ENCODE measurements around the gene ADGRA3.

The ADGRA3 gene

GRCh38 chr4:22504922-22505321, 10.9 kb downstream of the ADGRA3 start:
- no peak for DNase-seq

GRCh38 chr4:22504447-22504846, 11.4 kb downstream of the ADGRA3 start:
- no peak for DNase-seq

- no peak for DNase-seq
Measured at GRCh38 chr4:22502895-22503814, 12.7 kb downstream of the ADGRA3 start.

GRCh38 chr4:22501715-22502095, 14.2 kb downstream of the ADGRA3 start:
- DNase-seq, result no peak

- DNase-seq, result no peak
Measured at GRCh38 chr4:22500831-22501714, 14.8 kb downstream of the ADGRA3 start.

GRCh38 chr4:22500128-22500611, 15.7 kb downstream of the ADGRA3 start:
- DNase-seq, result peak; percentile 60

- no peak for DNase-seq
Measured at GRCh38 chr4:22498866-22499265, 17.0 kb downstream of the ADGRA3 start.

GRCh38 chr4:22496165-22496813, 19.6 kb downstream of the ADGRA3 start:
- DNase-seq, result no peak

- no peak for DNase-seq
Measured at GRCh38 chr4:22493523-22493922, 22.3 kb downstream of the ADGRA3 start.

GRCh38 chr4:22492987-22493386, 22.9 kb downstream of the ADGRA3 start:
- no peak for DNase-seq

- no peak for DNase-seq
Measured at GRCh38 chr4:22491939-22492338, 23.9 kb downstream of the ADGRA3 start.

GRCh38 chr4:22490718-22491315, 25.0 kb downstream of the ADGRA3 start:
- DNase-seq, result no peak

GRCh38 chr4:22488106-22488505, 27.8 kb downstream of the ADGRA3 start:
- DNase-seq, result no peak

- DNase-seq, result no peak
Measured at GRCh38 chr4:22487328-22487727, 28.5 kb downstream of the ADGRA3 start.

GRCh38 chr4:22486276-22486675, 29.6 kb downstream of the ADGRA3 start:
- no peak for DNase-seq

GRCh38 chr4:22485737-22486136, 30.1 kb downstream of the ADGRA3 start:
- no peak for DNase-seq

- DNase-seq, result no peak
Measured at GRCh38 chr4:22483551-22483981, 32.3 kb downstream of the ADGRA3 start.

GRCh38 chr4:22482250-22483127, 33.4 kb downstream of the ADGRA3 start:
- no peak for DNase-seq

GRCh38 chr4:22480675-22481327, 35.1 kb downstream of the ADGRA3 start:
- DNase-seq, result no peak

GRCh38 chr4:22478426-22478825, 37.4 kb downstream of the ADGRA3 start:
- no peak for DNase-seq

- DNase-seq, result no peak
Measured at GRCh38 chr4:22477813-22478182, 38.1 kb downstream of the ADGRA3 start.

Measured in NCI-H187 treated with DMSO at 0.1 percent for 48 hours (cell line).